GM18867 (cell line): ENCODE data around the gene GPATCH4.

Source experiments
- ATAC-seq: cut with Tn5 transposase; IDR thresholded peaks from one replicate; pipeline ENCODE4 v1.9.1; 2021; ENCODE audit warnings: mild to moderate bottlenecking, moderate library complexity; ENCODE audit not compliant: unreplicated experiment

Gene GPATCH4

DNA sequence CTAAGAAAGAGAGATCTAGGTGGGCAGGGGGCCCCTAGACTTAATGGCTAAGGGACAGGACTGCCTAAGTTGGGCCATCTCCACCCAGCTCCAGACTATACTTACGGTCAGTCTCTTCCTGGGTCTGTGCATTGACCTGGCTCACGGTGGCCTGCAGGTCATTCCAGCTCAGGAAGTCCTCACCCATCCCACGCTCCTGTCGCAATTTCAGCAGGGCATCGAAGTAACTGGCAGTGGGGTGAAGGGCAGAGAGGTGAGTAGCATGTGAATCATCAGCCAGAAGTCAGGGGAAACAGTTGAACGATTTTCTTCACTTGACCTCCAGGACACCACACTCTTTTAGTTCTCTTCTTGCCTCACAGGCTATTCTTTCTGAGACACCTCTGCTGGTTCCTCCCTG, 49.4 kb downstream of the GPATCH4 start:
- no peak for ATAC-seq

DNA sequence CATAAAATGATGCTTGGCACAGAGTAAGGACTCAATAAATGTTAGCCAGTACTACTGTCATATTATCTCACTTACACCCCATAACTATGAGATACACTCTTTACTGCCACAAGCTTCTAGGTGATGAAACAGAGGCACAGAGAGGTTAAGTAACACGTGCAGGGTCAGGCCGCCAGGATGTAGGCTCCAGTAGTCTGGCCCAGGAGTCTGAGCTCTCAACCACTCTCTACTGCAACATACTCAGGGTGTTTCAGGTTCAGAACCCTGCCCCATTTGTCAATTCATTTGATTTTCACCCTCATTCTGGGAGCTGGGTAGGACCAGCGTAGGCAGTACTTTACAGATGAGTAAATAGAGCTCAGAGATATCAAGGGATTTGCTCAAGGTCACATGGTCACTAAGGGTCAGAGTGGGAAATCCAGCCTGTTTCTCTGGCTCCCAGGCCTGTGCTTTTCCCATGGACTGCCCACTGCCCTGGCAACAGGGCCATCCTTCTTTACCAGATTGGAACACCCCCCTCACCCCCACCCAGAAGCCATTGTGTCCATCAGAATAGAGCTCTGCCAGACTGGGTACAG, 50.1 kb downstream of the GPATCH4 start:
- ATAC-seq: no peak

DNA sequence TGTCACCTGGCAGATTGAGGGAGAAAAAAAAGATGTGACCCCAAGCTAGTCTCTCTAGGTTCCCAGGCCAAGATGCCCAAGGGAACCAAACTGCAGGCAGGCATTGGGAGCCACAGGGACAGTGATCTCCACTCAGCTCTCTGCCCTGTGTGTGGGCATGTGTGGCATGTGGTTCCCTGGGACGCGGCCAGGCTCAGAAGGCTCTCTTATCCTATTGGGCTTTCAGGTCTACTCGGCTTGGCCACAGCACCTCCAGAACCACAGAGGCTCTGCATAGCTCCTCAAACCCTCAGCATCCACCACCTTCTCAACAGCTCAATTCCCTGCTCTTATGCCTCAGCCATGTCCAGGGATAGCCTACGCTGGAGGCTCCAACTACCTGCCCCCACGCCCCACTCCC, 50.9 kb downstream of the GPATCH4 start:
- ATAC-seq: no peak

DNA sequence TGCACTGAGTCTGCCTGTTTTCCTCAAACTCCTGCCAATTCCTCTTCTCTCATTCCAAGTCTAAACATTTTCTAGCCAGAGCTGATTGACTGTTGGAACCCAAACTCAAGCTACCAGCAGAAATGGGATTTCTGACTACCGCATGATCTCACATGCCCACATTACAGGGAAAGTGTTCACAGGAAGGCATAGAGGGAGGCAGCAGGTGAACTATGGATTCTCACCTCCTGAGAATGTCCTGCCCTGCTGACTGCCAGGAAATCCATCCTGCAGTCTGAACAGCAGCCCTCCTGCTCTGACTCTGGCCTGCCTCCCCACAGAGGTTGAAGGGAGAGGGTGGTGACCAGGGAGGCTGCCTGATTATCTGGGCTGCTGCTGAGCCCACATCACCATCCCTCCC, 51.4 kb downstream of the GPATCH4 start:
- ATAC-seq: no peak

DNA sequence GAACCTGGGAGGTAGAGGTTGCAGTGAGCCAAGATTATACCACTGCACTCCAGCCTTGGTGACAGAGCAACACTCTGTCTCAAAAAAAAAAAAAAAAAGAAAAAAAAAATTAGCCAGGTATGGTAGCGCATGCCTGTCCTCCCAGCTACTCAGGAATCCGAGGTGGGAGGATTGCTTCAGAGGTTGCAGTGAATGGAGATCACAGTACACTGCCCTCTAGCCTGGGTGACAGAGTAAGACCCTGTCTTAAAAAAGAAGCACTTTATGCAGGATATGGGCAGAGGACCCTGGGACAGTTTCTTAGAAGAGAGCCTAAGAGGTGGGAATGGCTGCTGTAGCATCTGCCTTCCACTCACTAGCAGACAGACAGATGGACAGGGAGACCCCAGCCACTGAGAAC, 51.9 kb downstream of the GPATCH4 start:
- ATAC-seq: no peak

DNA sequence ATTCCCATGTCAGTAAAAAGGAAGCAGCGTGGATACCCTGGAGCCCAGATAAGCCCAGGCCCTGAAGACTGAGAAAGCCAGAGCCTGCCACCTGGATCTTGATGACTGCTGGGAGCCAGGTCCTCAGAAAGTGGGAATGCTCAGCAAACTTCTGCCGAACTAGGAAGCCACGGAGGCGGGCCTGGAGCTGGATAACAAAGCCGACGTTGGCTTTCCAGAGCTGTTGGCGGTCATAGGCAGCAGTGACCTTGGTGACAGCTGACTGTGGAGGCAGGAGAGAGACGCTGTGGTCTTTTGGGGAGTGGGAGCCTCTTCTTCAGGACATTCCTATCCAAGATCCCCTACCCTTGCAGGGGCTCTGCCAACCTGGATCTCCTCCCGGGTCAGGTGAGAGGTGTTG, 53.3 kb downstream of the GPATCH4 start:
- ATAC-seq: no peak

DNA sequence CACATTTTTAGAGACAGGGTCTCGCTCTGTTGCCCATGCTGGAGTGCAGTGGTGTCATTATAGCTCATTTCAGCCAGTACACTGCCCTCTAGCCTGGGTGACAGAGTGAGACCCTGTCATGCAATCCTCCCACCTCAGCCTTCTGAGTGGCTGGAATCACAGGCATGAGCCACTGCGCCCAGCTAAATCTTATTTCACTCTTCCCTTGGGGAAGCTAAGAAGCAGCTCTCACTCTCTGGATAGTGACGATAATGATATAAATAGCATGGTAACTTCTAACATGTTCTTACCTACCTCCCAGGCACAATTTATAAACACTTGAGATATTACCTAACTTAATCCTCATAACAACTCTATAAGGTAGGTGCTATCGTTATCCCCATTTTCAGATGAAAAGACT, 53.8 kb downstream of the GPATCH4 start:
- no peak for ATAC-seq

DNA sequence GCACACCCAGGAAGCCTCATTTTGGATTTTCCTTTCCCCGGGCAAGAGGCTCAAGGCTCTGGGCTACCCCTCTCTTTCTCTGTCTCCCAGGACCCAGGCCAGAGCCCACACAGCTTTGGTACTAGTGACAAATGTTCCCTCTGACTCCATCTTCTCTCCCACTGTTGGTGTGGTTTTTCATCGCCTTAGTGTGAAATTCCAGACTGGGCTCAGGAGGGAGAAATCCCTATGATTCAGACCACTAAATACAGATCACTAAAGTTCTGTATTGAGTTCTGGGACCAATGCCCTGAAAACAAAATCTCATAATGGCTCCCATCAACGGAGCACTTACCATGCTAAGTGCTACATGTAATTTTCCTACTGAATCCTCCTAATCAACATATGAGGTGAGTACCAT, 55.0 kb downstream of the GPATCH4 start:
- no peak for ATAC-seq

DNA sequence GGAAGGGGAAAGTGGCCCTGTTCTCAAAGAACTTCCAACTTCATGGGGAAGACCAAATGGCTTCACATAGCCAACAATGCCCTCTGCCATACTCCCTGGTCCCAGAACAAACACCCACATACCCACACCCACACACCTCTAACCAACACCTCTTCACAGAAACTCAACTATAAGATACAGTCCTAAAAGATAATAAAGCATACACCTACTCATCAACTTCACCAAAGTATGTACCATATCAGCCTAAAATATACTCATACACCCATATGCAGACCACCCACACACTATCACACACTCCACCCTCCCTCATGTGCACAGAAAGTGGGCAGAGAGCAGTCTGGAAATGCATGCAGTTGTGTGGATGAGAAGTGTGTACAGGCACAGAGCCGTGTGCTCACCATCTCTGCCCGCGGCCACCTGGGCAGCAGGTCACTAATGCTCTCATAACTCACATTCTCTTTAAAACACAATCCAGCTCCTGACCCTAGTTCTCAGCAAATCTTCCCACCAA, 56.6 kb downstream of the GPATCH4 start:
- ATAC-seq: no peak
